Brain microvascular endothelial cell (primary cell): ENCODE measurements around the gene ZNF469.

Experiments
- DNase-seq: peaks from one replicate; pipeline ENCODE4 v3.0.0-alpha.2; 2020
- H3K27ac ChIP-seq: fragments of 250-450 bp; sonication (Bioruptor Pico); 2 replicates; pipeline ENCODE4 v1.5.1; 2020; ENCODE audit warnings: mild to moderate bottlenecking, moderate library complexity
- H3K27me3 ChIP-seq: fragments of 250-450 bp; sonication (Bioruptor Pico); replicated peaks from 2 replicates; pipeline ENCODE4 v1.5.1; 2020; ENCODE audit warnings: mild to moderate bottlenecking
- H3K36me3 ChIP-seq: fragments of 250-450 bp; sonication (Bioruptor Pico); replicated peaks from 2 replicates; pipeline ENCODE4 v1.5.1; 2020; ENCODE audit warnings: mild to moderate bottlenecking
- H3K4me3 ChIP-seq: 2 replicates; pipeline ENCODE4 v1.5.1; 2011; ENCODE audit warnings: low read depth, mild to moderate bottlenecking, control low read depth, low read length, moderate library complexity
- in situ Hi-C: cut with HindIII; loops from 2 replicates; pipeline ENCODE4 v1.10.0; 2017; ENCODE audit warnings: low sequenced_read_pairs, low pct_ligation_motif_present
- TF ChIP-seq, protein P1 (sequence below): IDR thresholded peaks from 2 replicates; pipeline ENCODE4 v1.5.1; 2011; ENCODE audit warnings: low read depth, mild to moderate bottlenecking, moderate library complexity, low read length, control low read depth, inconsistent platforms; ENCODE audit errors: missing control alignments

ZNF469 gene

GRCh38 chr16:88373927-88374492 is 8.7 kb upstream of the ZNF469 start:
- H3K27ac ChIP-seq = no peak overlapping the region
- H3K4me3 ChIP-seq = no peak overlapping the region
- H3K27me3 ChIP-seq = no peaks in the 10 kb centered on the region
- no peak for DNase-seq
- in situ Hi-C loops = no loop called here
- H3K36me3 ChIP-seq = no peaks in the 10 kb centered on the region
- TF ChIP-seq, protein P1, sequence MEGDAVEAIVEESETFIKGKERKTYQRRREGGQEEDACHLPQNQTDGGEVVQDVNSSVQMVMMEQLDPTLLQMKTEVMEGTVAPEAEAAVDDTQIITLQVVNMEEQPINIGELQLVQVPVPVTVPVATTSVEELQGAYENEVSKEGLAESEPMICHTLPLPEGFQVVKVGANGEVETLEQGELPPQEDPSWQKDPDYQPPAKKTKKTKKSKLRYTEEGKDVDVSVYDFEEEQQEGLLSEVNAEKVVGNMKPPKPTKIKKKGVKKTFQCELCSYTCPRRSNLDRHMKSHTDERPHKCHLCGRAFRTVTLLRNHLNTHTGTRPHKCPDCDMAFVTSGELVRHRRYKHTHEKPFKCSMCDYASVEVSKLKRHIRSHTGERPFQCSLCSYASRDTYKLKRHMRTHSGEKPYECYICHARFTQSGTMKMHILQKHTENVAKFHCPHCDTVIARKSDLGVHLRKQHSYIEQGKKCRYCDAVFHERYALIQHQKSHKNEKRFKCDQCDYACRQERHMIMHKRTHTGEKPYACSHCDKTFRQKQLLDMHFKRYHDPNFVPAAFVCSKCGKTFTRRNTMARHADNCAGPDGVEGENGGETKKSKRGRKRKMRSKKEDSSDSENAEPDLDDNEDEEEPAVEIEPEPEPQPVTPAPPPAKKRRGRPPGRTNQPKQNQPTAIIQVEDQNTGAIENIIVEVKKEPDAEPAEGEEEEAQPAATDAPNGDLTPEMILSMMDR = no peak

GRCh38 chr16:88374736-88375135 is 8.0 kb upstream of the ZNF469 start:
- H3K4me3 ChIP-seq = no peak overlapping the region
- TF ChIP-seq, protein P1 = no peak
- in situ Hi-C loops = no loop called here
- no peak for DNase-seq
- H3K27ac ChIP-seq = no peak overlapping the region
- H3K27me3 ChIP-seq = no peaks in the 10 kb centered on the region
- H3K36me3 ChIP-seq = no peaks in the 10 kb centered on the region

DNA sequence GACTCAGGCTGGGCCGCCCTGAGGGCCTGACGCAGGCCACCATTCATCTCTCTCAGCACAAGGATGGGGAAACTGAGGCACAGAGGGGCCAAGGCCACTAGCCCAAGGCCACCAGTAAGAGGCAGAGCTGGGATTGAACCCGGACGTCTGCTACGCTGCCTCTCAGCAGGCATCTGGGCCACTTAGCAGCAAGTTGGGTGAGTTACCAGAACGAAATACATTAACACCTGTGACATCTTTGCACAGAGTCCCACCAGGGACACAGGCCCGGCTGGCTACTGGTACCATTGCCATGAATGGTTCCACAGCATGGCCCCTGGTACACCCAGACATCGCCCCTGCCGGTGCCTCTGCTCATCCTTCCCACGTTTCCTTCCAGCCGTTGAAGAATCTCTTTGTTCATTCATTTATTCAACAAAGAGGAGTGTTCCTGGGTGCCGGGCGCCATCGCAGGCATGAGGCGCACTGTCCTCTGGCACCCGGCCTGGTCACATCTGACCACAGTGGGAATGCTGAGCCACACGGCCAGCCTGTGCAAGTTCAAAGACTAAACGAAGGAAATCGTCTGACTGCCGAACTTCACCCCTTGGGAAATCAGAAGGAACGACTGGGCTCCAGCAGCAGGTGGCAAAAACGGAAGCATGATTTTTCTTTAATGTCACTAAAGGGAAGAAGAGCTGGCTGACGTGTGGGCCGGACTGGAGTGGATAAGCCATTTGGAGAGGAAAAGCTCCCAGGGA is 7.4 kb upstream of the ZNF469 start:
- Histone ChIP-seq H3K36me3 (no peaks in the 10 kb centered on the region), H3K4me3 (no peak overlapping the region), H3K27ac (no peak overlapping the region), H3K27me3 (no peaks in the 10 kb centered on the region)
- DNase-seq = no peak
- TF ChIP-seq, protein P1 = no peak
- in situ Hi-C loops = no loop called here

DNA sequence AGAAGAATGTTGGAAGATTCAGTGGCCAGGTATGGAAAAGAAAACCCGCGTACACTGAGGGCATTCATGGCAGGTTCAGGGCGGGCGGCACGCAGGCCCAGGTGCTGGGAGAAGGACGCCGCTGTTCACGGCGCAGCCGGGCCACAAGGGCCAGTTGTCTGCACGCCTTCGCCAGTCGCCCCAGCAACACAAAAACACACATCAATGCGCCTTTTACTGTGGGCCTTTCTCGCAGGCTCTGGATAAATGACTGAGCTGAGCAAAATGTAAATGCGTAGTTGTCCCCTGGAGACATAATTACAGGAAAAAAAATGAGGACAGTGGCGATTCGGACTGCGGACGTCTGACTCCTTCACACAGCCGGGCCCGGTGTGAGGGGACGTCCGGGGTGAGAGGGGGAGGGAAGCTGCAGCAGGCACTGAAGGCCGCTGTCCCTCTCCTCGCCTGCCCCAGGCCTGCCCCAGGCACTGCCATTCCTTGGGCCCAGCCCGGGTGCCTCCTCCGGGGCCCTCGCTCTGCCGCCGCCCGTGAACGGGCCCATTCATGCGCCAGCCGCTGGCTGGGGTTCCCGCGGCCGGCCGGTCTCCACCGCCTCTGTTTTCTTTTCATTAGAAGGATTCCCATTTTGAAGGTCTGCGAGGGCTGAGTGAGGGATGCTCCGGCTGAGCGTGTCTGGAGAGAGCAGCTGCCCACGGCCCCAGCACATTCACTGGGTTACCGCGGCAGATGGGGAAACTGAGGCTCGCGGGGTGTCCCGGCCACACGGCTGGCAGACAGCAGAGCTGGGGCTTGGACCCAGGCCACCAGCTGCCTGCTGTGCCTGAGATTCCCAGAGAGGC is 6.5 kb upstream of the ZNF469 start:
- H3K27me3 ChIP-seq = no peaks in the 10 kb centered on the region
- TF ChIP-seq, protein P1 = no peak
- H3K27ac ChIP-seq = no peak overlapping the region
- H3K36me3 ChIP-seq = no peaks in the 10 kb centered on the region
- DNase-seq = no peak
- H3K4me3 ChIP-seq = no peak overlapping the region
- in situ Hi-C loops = no loop called here

DNA sequence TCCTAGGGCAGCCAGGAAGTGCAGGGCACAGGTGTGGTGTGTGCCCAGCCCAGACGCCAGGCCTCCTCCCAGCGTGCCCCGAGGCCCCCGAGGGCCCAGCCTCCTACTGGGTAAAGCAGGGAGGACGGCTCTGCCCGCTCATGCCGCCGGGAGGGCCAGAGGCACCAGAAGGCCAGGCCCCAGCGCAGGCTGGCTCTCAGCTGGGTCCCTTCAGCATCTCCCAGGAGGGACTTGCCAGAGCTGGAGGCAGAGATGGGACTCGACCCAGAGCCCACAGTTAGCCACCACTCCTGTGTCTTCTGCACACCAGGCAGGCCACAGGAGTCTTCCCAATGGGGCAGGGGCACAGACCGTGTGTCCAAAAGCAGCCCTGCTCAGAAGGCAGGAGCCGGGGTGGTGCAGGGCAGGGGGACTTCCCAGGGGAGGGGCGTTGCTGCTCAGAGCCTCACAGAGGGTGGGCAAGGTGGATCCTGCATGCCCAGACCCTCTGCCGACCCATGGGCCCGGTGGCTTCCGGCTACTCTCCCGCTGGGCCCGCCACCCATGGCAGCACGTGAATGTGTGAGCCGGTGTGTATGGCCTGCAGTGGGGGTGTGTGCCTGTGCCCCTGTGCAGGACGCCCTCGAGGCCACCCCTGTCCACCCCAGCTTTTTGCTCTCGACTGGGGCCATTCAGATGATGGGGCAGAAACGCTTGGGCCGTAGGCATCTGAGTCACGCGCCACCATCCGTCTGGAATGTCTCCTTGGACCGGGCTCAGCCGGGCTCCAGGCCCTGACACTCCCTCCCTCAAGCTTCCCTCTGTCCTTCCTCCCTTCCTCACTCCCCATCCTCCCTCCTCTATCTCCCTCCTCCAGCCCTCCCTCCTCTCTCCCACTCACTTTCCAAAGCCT is 5.7 kb upstream of the ZNF469 start:
- TF ChIP-seq, protein P1 = no peak

More for the DNA sequence above, 5.7 kb upstream of the ZNF469 start:
- Histone ChIP-seq H3K4me3 (no peak overlapping the region), H3K36me3 (no peaks in the 10 kb centered on the region), H3K27me3 (no peaks in the 10 kb centered on the region), H3K27ac (no peak overlapping the region)
- no peak for DNase-seq
- in situ Hi-C loops = no loop called here
